Measurements from ENCODE around the gene LILRB3. TPM values are rescaled to one million over a fixed set of nuclear protein-coding genes. Genes with fewer than 3 reads are reported as not detected.

The LILRB3 gene
- total and polyA plus RNA-seq, 4 donors, result 23.0 to 282 (median 57.2) TPM

- no peak for TF ChIP-seq CTCF (IDR thresholded peaks at IDR 0.05; ENCODE audit: control extremely low read depth, extremely low read depth)
Observed at GRCh38 chr19:54256250-54257115, 33.7 kb upstream of the LILRB3 start.

GRCh38 chr19:54255105-54255775 is 32.4 kb upstream of the LILRB3 start:
- Histone ChIP-seq H3K27ac (ENCODE audit: low read depth in 1 of 2, low read length in 1 of 2) (no peak overlapping the region), H3K9me3 (ENCODE audit: control insufficient read depth in 4 of 4, insufficient read depth in 3 of 4, low read length in 3 of 4) (no peaks in the 10 kb centered on the region), H3K27me3 (ENCODE audit: control insufficient read depth in 3 of 3, insufficient read depth in 3 of 3, low read length in 2 of 3) (peaks cover 0 to 7% (median 0%) of the 10 kb centered on the region in 3 donors), H3K4me1 (ENCODE audit: control insufficient read depth in 5 of 5, insufficient read depth in 5 of 5, low read length in 5 of 5) (no peaks in the 10 kb centered on the region), H3K4me3 (no peak overlapping the region), H3K36me3 (ENCODE audit: control insufficient read depth in 4 of 4, insufficient read depth in 4 of 4, low read length in 4 of 4) (no peaks in the 10 kb centered on the region), H3K9ac (ENCODE audit: insufficient read depth in 1 of 2, low read length in 2 of 2) (no peak overlapping the region)
- ATAC-seq (ENCODE audit: insufficient read depth, low FRiP score) (no peak), DNase-seq (no peak)
- no peak for TF ChIP-seq CTCF (IDR thresholded peaks at IDR 0.05; ENCODE audit: control extremely low read depth, extremely low read depth)
- 46 to 58% methylated on average over 25 to 26 of the region's 26 CpGs for WGBS, 2 donors

More at GRCh38 chr19:54256250-54257115, 33.7 kb upstream of the LILRB3 start:
- Histone ChIP-seq H3K27ac (ENCODE audit: low read depth in 1 of 2, low read length in 1 of 2) (no peak overlapping the region), H3K9ac (ENCODE audit: insufficient read depth in 1 of 2, low read length in 2 of 2) (no peak overlapping the region), H3K9me3 (ENCODE audit: control insufficient read depth in 4 of 4, insufficient read depth in 3 of 4, low read length in 3 of 4) (no peaks in the 10 kb centered on the region), H3K4me1 (ENCODE audit: control insufficient read depth in 5 of 5, insufficient read depth in 5 of 5, low read length in 5 of 5) (no peaks in the 10 kb centered on the region), H3K36me3 (ENCODE audit: control insufficient read depth in 4 of 4, insufficient read depth in 4 of 4, low read length in 4 of 4) (no peaks in the 10 kb centered on the region), H3K4me3 (no peak overlapping the region), H3K27me3 (ENCODE audit: control insufficient read depth in 3 of 3, insufficient read depth in 3 of 3, low read length in 2 of 3) (peaks cover 0 to 4% (median 0%) of the 10 kb centered on the region in 3 donors)
- ATAC-seq (ENCODE audit: insufficient read depth, low FRiP score), result no peak
- DNase-seq, result no peak
- WGBS, 2 donors, result 73 to 87% methylated on average over 19 of the region's 19 CpGs

- H3K36me3 ChIP-seq (ENCODE audit: control insufficient read depth in 4 of 4, insufficient read depth in 4 of 4, low read length in 4 of 4), result no peaks in the 10 kb centered on the region
- ATAC-seq (ENCODE audit: insufficient read depth, low FRiP score) (no peak), DNase-seq (no peak)
- H3K27ac ChIP-seq (ENCODE audit: low read depth in 1 of 2, low read length in 1 of 2), result no peak overlapping the region
- H3K9me3 ChIP-seq (ENCODE audit: control insufficient read depth in 4 of 4, insufficient read depth in 3 of 4, low read length in 3 of 4), result no peaks in the 10 kb centered on the region
- 59 to 76% methylated on average over 17 of the region's 17 CpGs for WGBS, 2 donors
- H3K4me1 ChIP-seq (ENCODE audit: control insufficient read depth in 5 of 5, insufficient read depth in 5 of 5, low read length in 5 of 5), result no peaks in the 10 kb centered on the region
- H3K27me3 ChIP-seq (ENCODE audit: control insufficient read depth in 3 of 3, insufficient read depth in 3 of 3, low read length in 2 of 3), result peaks cover 0 to 8% (median 0%) of the 10 kb centered on the region in 3 donors
- TF ChIP-seq CTCF (IDR thresholded peaks at IDR 0.05; ENCODE audit: control extremely low read depth, extremely low read depth), result no peak
- no peak overlapping the region for H3K4me3 ChIP-seq
- no peak overlapping the region for H3K9ac ChIP-seq (ENCODE audit: insufficient read depth in 1 of 2, low read length in 2 of 2)
Observed at GRCh38 chr19:54254195-54254906, 31.5 kb upstream of the LILRB3 start.

Data from lung (tissue), 12 donors.